Smooth muscle cell (in vitro differentiated cells): Measurements from ENCODE around the gene APEX1. TPM values are rescaled to one million over a fixed set of nuclear protein-coding genes. Genes with fewer than 3 reads are reported as not detected.

Source experiments
- DNase-seq: peaks from one replicate; lab custom pipeline; 2025; ENCODE audit not compliant: unreplicated experiment; lab: John Stamatoyannopoulos, UW
- H2AFZ ChIP-seq: fragments of 200-600 bp; sonication (generic); 2 replicates; pipeline ENCODE4 v1.6.0; 2016; ENCODE audit warnings: antibody characterized with exemption, low read depth, mild to moderate bottlenecking
- H3F3A ChIP-seq: fragments of 200-600 bp; sonication (generic); 2 replicates; pipeline ENCODE4 v1.6.0; 2017; ENCODE audit warnings: antibody characterized with exemption, low read depth
- H3K27ac ChIP-seq: fragments of 200-600 bp; sonication (generic); 2 replicates; pipeline ENCODE4 v1.5.1; 2016; ENCODE audit warnings: low read depth, mild to moderate bottlenecking
- H3K27me3 ChIP-seq: fragments of 200-600 bp; sonication (generic); 2 replicates; pipeline ENCODE4 v1.6.1; 2016; ENCODE audit warnings: low read depth, mild to moderate bottlenecking
- H3K36me3 ChIP-seq: fragments of 200-600 bp; sonication (generic); 2 replicates; pipeline ENCODE4 v1.5.1; 2016; ENCODE audit warnings: low read depth
- H3K4me1 ChIP-seq: fragments of 200-600 bp; sonication (generic); 2 replicates; pipeline ENCODE4 v1.5.1; 2016; ENCODE audit warnings: low read depth
- H3K4me2 ChIP-seq: fragments of 200-600 bp; sonication (generic); 2 replicates; pipeline ENCODE4 v1.6.0; 2016; ENCODE audit warnings: mild to moderate bottlenecking
- H3K4me3 ChIP-seq: fragments of 200-600 bp; sonication (generic); 2 replicates; pipeline ENCODE4 v1.5.1; 2016; ENCODE audit warnings: mild to moderate bottlenecking
- H3K79me2 ChIP-seq: fragments of 200-600 bp; sonication (generic); 2 replicates; pipeline ENCODE4 v1.6.0; 2016; ENCODE audit warnings: low read depth, mild to moderate bottlenecking
- H3K9ac ChIP-seq: fragments of 200-600 bp; sonication (generic); 2 replicates; pipeline ENCODE4 v1.6.0; 2016; ENCODE audit warnings: low read depth
- H3K9me3 ChIP-seq: fragments of 200-600 bp; sonication (generic); replicated peaks from 2 replicates; pipeline ENCODE4 v1.5.1; 2016; ENCODE audit warnings: low read depth
- H4K20me1 ChIP-seq: fragments of 200-600 bp; sonication (generic); 2 replicates; pipeline ENCODE4 v1.6.0; 2016; ENCODE audit warnings: low read depth
- WGBS: methylation state at CpG from one replicate; pipeline ENCODE4 v1.1.7; 2016; ENCODE audit warnings: low lambda C conversion rate; 5-methylcytosine and 5-hydroxymethylcytosine counted together
- polyA plus RNA-seq: library from polyadenylated mRNA; unstranded; fragments of >200 nt; fragmentation: Nextera tagmentation; extraction: Ambion mirVana; gene quantifications from 2 replicates; pipeline ENCODE4 v1.2.1, GENCODE V29; 2016
- total RNA-seq: library from RNA; depleted of rRNA; stranded (reverse); fragments of >200 nt; gene quantifications from 2 replicates; pipeline ENCODE4 v1.2.3, GENCODE V29; 2014
- TF ChIP-seq, protein P1 (sequence below): fragments of 200-600 bp; sonication (generic); IDR thresholded peaks from 2 replicates; pipeline ENCODE4 v1.5.1; 2017; ENCODE audit warnings: borderline replicate concordance, mild to moderate bottlenecking, antibody characterized with exemption; ENCODE audit not compliant: insufficient read depth, poor library complexity, severe bottlenecking

The APEX1 gene
- total and polyA plus RNA-seq, 2 experiments from 2014 or later: 81.6 to 116 TPM

DNA sequence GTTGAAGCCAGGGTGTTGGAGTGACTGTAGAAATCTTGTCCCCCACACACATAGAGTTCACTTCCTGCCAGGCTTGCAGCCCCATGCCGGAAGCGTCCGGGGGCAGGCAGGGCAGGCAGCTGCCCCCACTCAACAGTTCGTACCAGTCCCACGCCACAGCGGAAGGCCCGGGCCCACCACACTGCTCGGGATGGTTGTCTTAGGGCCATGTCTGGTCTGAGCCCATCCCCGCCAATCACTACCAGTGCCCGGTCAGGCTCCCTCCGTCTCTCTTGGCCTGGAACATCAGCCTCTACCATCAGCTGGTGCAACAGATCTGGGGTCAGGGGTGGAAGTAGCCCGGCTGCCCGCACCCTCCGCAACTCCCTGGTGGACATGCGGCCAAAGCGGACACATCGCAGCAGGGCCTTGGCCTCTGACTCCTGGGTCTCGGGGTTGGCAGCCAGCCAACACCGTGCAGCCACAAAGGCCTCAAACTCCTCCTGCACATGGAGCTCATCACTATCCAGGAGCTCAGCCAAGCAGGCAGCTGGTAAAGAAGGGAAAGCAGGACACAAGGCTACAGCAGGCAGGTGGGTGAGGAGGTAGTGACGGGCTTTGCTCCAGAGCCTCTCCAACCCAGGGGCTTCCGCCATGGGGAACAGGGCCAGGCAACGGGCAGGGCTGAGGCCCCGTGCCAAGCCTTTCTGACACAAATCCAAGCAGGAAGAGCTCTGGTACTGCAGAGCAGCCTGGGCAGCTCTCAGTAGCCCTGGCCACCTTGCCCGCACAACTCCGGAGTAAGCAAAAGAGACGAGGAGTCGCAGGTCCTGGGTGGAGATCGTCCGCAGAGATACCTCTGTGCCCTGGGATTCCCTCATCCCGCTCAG lies 25.0 kb upstream of the APEX1 start:
- Histone ChIP-seq H3K4me3 (no peak overlapping the region), H3K9ac (no peak overlapping the region), H3K27me3 (no peaks in the 10 kb centered on the region), H3F3A (peaks cover 4% of the 10 kb centered on the region), H3K79me2 (no peaks in the 10 kb centered on the region), H3K27ac (no peak overlapping the region), H3K36me3 (no peaks in the 10 kb centered on the region), H3K4me1 (peaks cover 4% of the 10 kb centered on the region), H3K9me3 (no peaks in the 10 kb centered on the region), H4K20me1 (no peaks in the 10 kb centered on the region), H2AFZ (no peak overlapping the region), H3K4me2 (no peak overlapping the region)
- no peak for DNase-seq
- WGBS: 96% methylated on average over 30 of the region's 30 CpGs
- TF ChIP-seq, protein P1, sequence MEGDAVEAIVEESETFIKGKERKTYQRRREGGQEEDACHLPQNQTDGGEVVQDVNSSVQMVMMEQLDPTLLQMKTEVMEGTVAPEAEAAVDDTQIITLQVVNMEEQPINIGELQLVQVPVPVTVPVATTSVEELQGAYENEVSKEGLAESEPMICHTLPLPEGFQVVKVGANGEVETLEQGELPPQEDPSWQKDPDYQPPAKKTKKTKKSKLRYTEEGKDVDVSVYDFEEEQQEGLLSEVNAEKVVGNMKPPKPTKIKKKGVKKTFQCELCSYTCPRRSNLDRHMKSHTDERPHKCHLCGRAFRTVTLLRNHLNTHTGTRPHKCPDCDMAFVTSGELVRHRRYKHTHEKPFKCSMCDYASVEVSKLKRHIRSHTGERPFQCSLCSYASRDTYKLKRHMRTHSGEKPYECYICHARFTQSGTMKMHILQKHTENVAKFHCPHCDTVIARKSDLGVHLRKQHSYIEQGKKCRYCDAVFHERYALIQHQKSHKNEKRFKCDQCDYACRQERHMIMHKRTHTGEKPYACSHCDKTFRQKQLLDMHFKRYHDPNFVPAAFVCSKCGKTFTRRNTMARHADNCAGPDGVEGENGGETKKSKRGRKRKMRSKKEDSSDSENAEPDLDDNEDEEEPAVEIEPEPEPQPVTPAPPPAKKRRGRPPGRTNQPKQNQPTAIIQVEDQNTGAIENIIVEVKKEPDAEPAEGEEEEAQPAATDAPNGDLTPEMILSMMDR: no peak

DNA sequence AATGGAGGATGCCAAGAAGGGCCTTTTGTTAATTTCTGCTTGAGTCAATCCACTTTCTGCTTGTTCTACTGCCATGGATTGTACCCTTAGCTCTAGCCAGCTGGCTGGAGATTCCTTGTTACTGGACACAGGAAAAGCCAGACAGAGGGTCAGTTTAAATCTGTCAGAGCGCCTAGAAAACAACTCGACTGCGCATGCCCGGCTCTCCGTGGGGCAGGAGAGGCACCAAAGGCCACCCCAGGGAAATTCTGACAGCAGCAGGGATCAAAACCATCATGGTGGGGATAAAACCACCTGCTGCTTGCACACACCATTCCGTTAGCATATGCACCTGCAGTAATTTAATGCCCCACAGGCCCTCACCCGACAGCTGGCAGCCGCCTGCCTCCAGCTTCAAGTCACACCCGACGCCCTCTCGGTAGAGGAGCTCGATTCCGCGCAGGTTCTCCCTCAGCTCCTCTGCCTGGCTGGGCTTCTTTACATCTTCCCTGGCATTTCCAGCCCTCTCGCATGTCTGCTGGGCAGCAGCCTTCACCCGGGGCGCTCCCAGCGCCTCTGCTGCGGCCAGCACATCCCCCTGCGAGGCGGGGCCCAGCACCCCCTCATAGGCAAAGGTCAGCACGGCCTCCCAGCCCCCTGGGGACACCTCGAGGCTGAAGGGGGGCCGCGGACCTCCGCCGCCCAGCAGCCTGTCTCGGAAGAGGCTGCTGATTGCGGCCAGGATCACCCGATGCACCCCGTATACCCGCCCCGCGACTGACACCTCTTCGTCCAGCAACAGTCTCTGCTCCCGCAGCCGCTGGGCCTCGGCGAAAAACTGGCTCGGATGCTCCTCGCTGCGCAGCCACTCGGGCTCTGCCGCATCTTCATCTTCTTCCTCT lies 20.1 kb upstream of the APEX1 start:
- 82% methylated on average over 42 of the region's 44 CpGs for WGBS
- no peak overlapping the region for H3K4me2 ChIP-seq
- H2AFZ ChIP-seq: no peak overlapping the region
- no peaks in the 10 kb centered on the region for H3K27me3 ChIP-seq
- no peaks in the 10 kb centered on the region for H4K20me1 ChIP-seq
- H3F3A ChIP-seq: no peaks in the 10 kb centered on the region
- H3K79me2 ChIP-seq: no peaks in the 10 kb centered on the region
- no peak for DNase-seq
- no peaks in the 10 kb centered on the region for H3K36me3 ChIP-seq
- no peak overlapping the region for H3K9ac ChIP-seq
- no peak overlapping the region for H3K27ac ChIP-seq
- no peaks in the 10 kb centered on the region for H3K9me3 ChIP-seq
- no peaks in the 10 kb centered on the region for H3K4me1 ChIP-seq
- no peak overlapping the region for H3K4me3 ChIP-seq
- TF ChIP-seq, protein P1: no peak

DNA sequence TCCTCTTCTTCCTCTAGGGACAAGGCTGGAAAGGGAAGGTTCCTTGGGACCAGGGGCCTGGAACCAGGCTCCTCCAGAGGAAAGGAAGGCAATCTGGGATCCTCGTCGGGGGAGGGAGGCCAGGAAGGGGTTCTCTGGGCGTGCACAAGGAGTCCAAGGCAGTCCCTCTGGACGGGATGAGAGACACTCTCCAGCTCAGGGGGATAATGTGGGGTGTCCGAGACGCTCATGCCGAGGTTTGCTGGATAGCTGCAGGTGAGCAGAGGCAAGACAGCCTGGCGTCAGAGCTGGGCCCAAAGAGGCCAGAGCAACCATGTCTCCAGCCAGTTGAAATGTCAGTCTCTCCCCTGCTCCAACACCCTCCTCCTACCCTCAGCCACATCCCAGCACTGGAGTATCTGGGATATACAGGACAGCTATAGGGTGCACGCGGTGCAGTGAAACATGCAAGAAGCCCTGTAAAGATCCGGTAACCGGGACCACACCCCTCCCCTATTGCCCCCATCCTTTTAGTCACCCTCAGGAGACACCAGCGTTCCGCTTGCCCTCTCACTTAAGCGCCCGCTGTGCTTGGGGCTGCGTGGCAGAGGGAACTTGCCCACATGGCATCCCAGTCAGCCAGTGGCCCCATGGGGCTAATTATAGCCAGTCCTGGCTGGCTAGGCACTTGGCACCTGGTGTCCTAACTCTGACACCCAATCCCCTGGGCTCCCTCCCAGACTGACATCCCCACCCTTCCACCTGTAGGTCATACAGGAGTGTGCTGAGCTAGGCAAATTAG lies 19.3 kb upstream of the APEX1 start, which contains the start of gene KLHL33:
Gene KLHL33 (minus strand): TSS at position 585 of the 781 bp plus-strand sequence. CDS start 355 bp downstream, at position 230.
- Histone ChIP-seq H3K9me3 (no peaks in the 10 kb centered on the region), H3K79me2 (no peaks in the 10 kb centered on the region), H3K4me2 (no peak within 1 kb of the TSS), H4K20me1 (no peaks in the 10 kb centered on the region), H3K9ac (no peak within 1 kb of the TSS), H3F3A (no peaks in the 10 kb centered on the region), H2AFZ (no peak within 1 kb of the TSS), H3K27ac (no peak within 1 kb of the TSS), H3K27me3 (no peaks in the 10 kb centered on the region), H3K4me3 (no peak within 1 kb of the TSS), H3K4me1 (no peaks in the 10 kb centered on the region), H3K36me3 (no peaks in the 10 kb centered on the region)
- TF ChIP-seq, protein P1: no peak
- WGBS: 92% methylated on average over 17 of the region's 17 CpGs
- DNase-seq: no peak
